OCI-LY3 (cell line): ENCODE measurements around the gene TGFBR3L.

Experiments used
- H2AFZ ChIP-seq: fragments of 200-600, 300-600 bp; shearing (Covaris generic); 2 replicates; pipeline ENCODE4 v1.6.0; 2014; ENCODE audit warnings: antibody characterized with exemption, low read depth, low read length
- H3K27ac ChIP-seq: fragments of 200-600, 300-600 bp; sonication (generic); 2 replicates; pipeline ENCODE4 v1.5.1; 2014; ENCODE audit warnings: mild to moderate bottlenecking, low read length, moderate library complexity, mixed read lengths
- H3K27me3 ChIP-seq: fragments of 200-600, 300-600 bp; sonication (generic); 2 replicates; pipeline ENCODE4 v1.6.1; 2014; ENCODE audit warnings: low read depth, low read length, mixed read lengths
- H3K36me3 ChIP-seq: fragments of 200-600, 300-600 bp; sonication (generic); replicated peaks from 2 replicates; pipeline ENCODE3; 2014; ENCODE audit warnings: low read depth, low read length, mixed read lengths
- H3K4me1 ChIP-seq: fragments of 300-600, 200-600 bp; sonication (generic); 2 replicates; pipeline ENCODE4 v1.6.1; 2014; ENCODE audit warnings: low read length, mixed read lengths
- H3K4me2 ChIP-seq: fragments of 200-600, 300-600 bp; sonication (generic); 2 replicates; pipeline ENCODE4 v1.6.1; 2014; ENCODE audit warnings: low read length, mixed read lengths
- H3K4me3 ChIP-seq: fragments of 300-600, 200-600 bp; sonication (generic); 2 replicates; pipeline ENCODE4 v1.5.1; 2014; ENCODE audit warnings: antibody characterized with exemption, mild to moderate bottlenecking, low read length, moderate library complexity
- H3K79me2 ChIP-seq: fragments of 300-600, 200-600 bp; shearing (Covaris generic); 2 replicates; pipeline ENCODE4 v1.6.1; 2014; ENCODE audit warnings: mild to moderate bottlenecking, low read length, mixed read lengths
- H3K9ac ChIP-seq: fragments of 300-600, 200-600 bp; shearing (Covaris generic); 2 replicates; pipeline ENCODE4 v1.6.0; 2014; ENCODE audit warnings: mild to moderate bottlenecking, low read length, moderate library complexity
- H3K9me3 ChIP-seq: fragments of 200-600, 300-600 bp; shearing (Covaris generic); 2 replicates; pipeline ENCODE4 v1.6.1; 2014; ENCODE audit warnings: low read length, mixed read lengths; ENCODE audit not compliant: insufficient read depth
- H4K20me1 ChIP-seq: fragments of 200-600, 300-600 bp; sonication (generic); 2 replicates; pipeline ENCODE4 v1.6.1; 2016; ENCODE audit warnings: low read length, mixed read lengths; ENCODE audit not compliant: insufficient read depth
- CTCF ChIP-seq: fragments of 200-600, 300-600 bp; sonication (generic); IDR thresholded peaks from 2 replicates; pipeline ENCODE4 v1.5.1; 2014; ENCODE audit warnings: antibody characterized with exemption, low read length, low read depth
- EZH2phosphoT487 ChIP-seq: fragments of 200-600 bp; shearing (Covaris generic); IDR thresholded peaks from 2 replicates; pipeline ENCODE4 v1.6.1; 2018; ENCODE audit warnings: antibody characterized with exemption, mixed run types, low read depth

Gene TGFBR3L

GRCh38 chr19:7965921-7966665, 51.5 kb downstream of the TGFBR3L start:
- H3K27me3 ChIP-seq: no peaks in the 10 kb centered on the region
- H4K20me1 ChIP-seq: no peaks in the 10 kb centered on the region
- H2AFZ ChIP-seq: no peak overlapping the region
- no peak overlapping the region for H3K9ac ChIP-seq
- H3K4me1 ChIP-seq: no peaks in the 10 kb centered on the region
- no peak overlapping the region for H3K27ac ChIP-seq
- H3K36me3 ChIP-seq: peaks cover 70% of the 10 kb centered on the region
- TF ChIP-seq CTCF (no peak), EZH2phosphoT487 (no peak)
- H3K79me2 ChIP-seq: no peaks in the 10 kb centered on the region
- no peak overlapping the region for H3K4me3 ChIP-seq
- H3K9me3 ChIP-seq: no peaks in the 10 kb centered on the region
- no peak overlapping the region for H3K4me2 ChIP-seq

- no peak overlapping the region for H3K9ac ChIP-seq
These were observed 53.6 kb downstream of the TGFBR3L start for GRCh38 chr19:7968008-7968795.

More at GRCh38 chr19:7968008-7968795, 53.6 kb downstream of the TGFBR3L start:
- Histone ChIP-seq H2AFZ (no peak overlapping the region), H3K9me3 (no peaks in the 10 kb centered on the region), H4K20me1 (no peaks in the 10 kb centered on the region), H3K79me2 (no peaks in the 10 kb centered on the region), H3K4me1 (no peaks in the 10 kb centered on the region), H3K4me2 (no peak overlapping the region), H3K4me3 (no peak overlapping the region), H3K27me3 (no peaks in the 10 kb centered on the region), H3K27ac (no peak overlapping the region), H3K36me3 (peaks cover 58% of the 10 kb centered on the region)
- TF ChIP-seq EZH2phosphoT487 (no peak), CTCF (no peak)
